Progenitor cell of endocrine pancreas (in vitro differentiated cells): ENCODE data around the gene SLC9A3. TPM values are rescaled to one million over a fixed set of nuclear protein-coding genes. Genes with fewer than 3 reads are reported as not detected.

Experiments
- DNase-seq: peaks from one replicate; pipeline ENCODE4 v3.0.0; 2021; ENCODE audit warnings: low spot score; ENCODE audit not compliant: unreplicated experiment
- H3K27ac Mint-ChIP-seq: 2 replicates; pipeline ENCODE4 v1.8.0; 2021; ENCODE audit warnings: mild to moderate bottlenecking, moderate library complexity, mixed read lengths
- H3K27me3 Mint-ChIP-seq: 2 replicates; pipeline ENCODE4 v1.8.0; 2021; ENCODE audit warnings: mixed read lengths
- H3K36me3 Mint-ChIP-seq: 2 replicates; pipeline ENCODE4 v1.8.0; 2022; ENCODE audit warnings: mixed read lengths; ENCODE audit not compliant: insufficient read depth
- H3K4me1 Mint-ChIP-seq: 2 replicates; pipeline ENCODE4 v1.8.0; 2021; ENCODE audit warnings: low read depth, mixed read lengths
- H3K4me3 Mint-ChIP-seq: 2 replicates; pipeline ENCODE4 v1.8.0; 2021; ENCODE audit warnings: low read depth, mild to moderate bottlenecking, moderate library complexity, mixed read lengths
- H3K9me3 Mint-ChIP-seq: 2 replicates; pipeline ENCODE4 v1.8.0; 2021; ENCODE audit warnings: low read depth, mixed read lengths
- total RNA-seq: library from RNA; stranded (reverse); gene quantifications from 2 replicates; pipeline ENCODE4 v1.2.1, GENCODE V29; 2021
- TF ChIP-seq, protein P1 (sequence below): fragments of 200-600 bp; sonication (generic); IDR thresholded peaks from one replicate; pipeline ENCODE4 v1.5.0; 2021; ENCODE audit warnings: antibody characterized with exemption, mild to moderate bottlenecking; ENCODE audit not compliant: unreplicated experiment

SLC9A3 gene
- total RNA-seq, 1 donor from 2014 or later: 1.7 TPM

DNA sequence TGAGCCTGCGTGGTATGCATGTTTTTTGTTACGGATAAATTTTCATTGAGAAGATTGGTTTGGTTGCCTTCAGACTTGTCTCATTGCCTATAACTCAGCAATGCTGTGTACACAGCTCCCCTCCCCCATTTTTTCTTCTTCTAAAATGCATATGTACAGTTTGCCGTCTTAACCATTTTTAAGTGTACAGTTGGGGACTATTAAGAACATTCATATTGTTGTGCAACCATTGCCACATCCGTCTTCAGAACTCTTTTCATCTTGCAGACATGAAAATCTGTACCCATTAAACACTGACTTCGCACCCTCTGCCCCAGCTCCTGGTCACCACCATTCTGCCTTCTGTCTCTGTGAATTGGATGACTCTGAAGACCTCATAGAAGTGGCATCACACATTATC, 75.1 kb downstream of the SLC9A3 start:
- TF ChIP-seq, protein P1, sequence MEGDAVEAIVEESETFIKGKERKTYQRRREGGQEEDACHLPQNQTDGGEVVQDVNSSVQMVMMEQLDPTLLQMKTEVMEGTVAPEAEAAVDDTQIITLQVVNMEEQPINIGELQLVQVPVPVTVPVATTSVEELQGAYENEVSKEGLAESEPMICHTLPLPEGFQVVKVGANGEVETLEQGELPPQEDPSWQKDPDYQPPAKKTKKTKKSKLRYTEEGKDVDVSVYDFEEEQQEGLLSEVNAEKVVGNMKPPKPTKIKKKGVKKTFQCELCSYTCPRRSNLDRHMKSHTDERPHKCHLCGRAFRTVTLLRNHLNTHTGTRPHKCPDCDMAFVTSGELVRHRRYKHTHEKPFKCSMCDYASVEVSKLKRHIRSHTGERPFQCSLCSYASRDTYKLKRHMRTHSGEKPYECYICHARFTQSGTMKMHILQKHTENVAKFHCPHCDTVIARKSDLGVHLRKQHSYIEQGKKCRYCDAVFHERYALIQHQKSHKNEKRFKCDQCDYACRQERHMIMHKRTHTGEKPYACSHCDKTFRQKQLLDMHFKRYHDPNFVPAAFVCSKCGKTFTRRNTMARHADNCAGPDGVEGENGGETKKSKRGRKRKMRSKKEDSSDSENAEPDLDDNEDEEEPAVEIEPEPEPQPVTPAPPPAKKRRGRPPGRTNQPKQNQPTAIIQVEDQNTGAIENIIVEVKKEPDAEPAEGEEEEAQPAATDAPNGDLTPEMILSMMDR: no peak
- H3K27ac Mint-ChIP-seq: no peak overlapping the region
- peaks cover 54% of the 10 kb centered on the region for H3K36me3 Mint-ChIP-seq
- no peak for DNase-seq
- peaks cover 15% of the 10 kb centered on the region for H3K9me3 Mint-ChIP-seq
- H3K4me1 Mint-ChIP-seq: peaks cover 4% of the 10 kb centered on the region
- H3K27me3 Mint-ChIP-seq: no peaks in the 10 kb centered on the region
- no peak overlapping the region for H3K4me3 Mint-ChIP-seq

DNA sequence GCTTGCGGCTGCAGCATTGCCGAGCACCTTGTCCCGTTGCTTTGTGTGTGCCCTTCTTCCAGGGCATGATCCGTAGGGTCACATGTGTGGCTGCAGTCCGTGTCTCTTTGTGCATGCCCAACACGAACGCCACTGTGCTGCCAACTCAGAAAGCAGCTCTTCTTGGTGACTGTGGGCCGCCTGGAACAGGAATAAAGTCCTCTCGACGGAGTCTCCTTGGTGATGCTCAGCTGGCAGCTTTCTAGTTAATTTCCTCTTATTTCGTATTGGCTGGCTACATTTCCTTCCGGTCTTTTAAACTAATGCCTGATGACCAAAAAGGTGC, 75.5 kb downstream of the SLC9A3 start:
- peak; percentile 5 for DNase-seq
- Mint-ChIP-seq H3K9me3 (peaks cover 15% of the 10 kb centered on the region), H3K4me3 (no peak overlapping the region), H3K4me1 (peaks cover 5% of the 10 kb centered on the region), H3K27ac (no peak overlapping the region), H3K27me3 (no peaks in the 10 kb centered on the region), H3K36me3 (peaks cover 52% of the 10 kb centered on the region)
- TF ChIP-seq, protein P1: no peak

DNA sequence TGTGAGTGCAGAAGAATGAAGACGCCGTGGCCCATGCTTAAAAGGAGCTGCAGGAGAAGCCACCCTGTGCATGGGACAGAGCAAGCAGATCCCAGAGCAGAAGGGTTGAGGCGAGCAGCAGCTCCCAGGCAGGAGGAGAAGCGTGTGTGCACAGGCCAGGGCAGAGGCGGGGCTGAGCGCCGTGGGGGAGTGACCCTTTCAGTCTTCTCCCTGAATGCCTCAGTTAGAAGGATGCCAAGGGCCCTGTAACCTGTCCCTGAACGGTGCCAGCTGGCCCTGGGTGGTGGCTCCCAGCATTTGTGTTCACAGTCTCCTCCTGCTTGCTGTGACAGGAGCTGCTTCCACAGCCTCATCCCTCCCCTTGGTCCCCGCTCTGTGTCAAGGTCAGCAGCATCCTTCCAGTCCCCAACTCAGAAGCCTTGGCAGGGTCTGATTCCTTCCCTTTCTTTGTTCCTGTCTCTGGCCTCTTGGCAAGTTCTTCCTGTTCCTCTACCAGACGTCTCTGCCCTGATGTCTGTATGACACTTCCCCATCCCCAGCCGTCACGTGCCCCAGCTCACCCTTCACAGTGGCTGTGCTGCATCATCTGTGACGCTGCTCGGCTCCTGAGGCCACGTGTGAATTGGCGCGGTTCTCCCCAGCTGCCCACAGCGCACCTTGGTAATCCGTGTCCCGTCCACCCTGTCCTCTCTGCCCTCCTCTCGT, 76.0 kb downstream of the SLC9A3 start:
- no peak overlapping the region for H3K4me3 Mint-ChIP-seq
- peaks cover 47% of the 10 kb centered on the region for H3K36me3 Mint-ChIP-seq
- H3K9me3 Mint-ChIP-seq: peaks cover 15% of the 10 kb centered on the region
- peaks cover 8% of the 10 kb centered on the region for H3K4me1 Mint-ChIP-seq
- H3K27me3 Mint-ChIP-seq: no peaks in the 10 kb centered on the region
- TF ChIP-seq, protein P1: no peak
- DNase-seq: no peak
- no peak overlapping the region for H3K27ac Mint-ChIP-seq

DNA sequence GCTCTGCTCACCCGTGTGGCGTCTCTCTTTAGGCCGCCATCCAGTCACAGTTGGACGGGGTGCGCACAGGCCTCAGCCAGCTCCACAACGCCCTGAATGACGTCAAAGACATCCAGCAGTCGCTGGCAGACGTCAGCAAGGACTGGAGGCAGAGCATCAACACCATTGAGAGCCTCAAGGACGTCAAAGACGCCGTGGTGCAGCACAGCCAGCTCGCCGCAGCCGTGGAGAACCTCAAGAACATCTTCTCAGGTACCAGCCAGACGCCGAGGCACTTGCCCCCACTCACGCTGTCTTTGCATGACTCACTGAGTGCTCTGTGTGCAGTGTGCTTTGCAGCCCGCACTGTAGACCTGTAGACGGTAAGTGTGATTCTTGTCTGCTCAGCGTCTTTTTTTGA, 76.7 kb downstream of the SLC9A3 start:
- Mint-ChIP-seq H3K27ac (no peak overlapping the region), H3K4me1 (peaks cover 10% of the 10 kb centered on the region), H3K9me3 (peaks cover 15% of the 10 kb centered on the region), H3K4me3 (no peak overlapping the region), H3K27me3 (no peaks in the 10 kb centered on the region), H3K36me3 (peaks cover 40% of the 10 kb centered on the region)
- DNase-seq: no peak
- TF ChIP-seq, protein P1: no peak

DNA sequence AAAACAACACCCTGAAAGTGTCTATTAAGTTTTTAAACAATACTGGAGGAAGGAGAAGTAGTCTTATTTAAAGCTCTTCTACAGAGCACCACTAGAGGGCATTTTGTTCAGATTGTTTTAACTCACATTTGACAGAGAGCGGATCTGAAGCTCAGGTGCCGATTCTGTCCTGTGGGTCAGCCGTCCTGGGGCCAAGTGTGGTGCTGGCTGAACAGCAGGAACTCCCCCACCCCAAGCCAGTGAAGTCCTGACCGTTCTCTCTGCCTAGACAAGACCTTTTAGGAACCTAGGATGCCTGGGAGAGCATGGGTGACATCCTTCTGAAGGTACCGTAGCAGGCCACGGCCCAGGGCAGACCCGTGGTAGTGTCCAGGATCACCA, 77.4 kb downstream of the SLC9A3 start:
- Mint-ChIP-seq H3K27ac (no peak overlapping the region), H3K4me1 (peaks cover 10% of the 10 kb centered on the region), H3K4me3 (peak overlapping the region; percentile 26), H3K27me3 (no peaks in the 10 kb centered on the region), H3K9me3 (peaks cover 10% of the 10 kb centered on the region), H3K36me3 (peaks cover 34% of the 10 kb centered on the region)
- no peak for DNase-seq
- TF ChIP-seq, protein P1: peak; percentile 67
